HG03439 (cell line): ENCODE data around the gene UPB1.
"Not testable (repeated sequence)": the region's sequence is repeated elsewhere in the genome, so short reads cannot be mapped to it uniquely, and the experiment has no call there.

Experiments used
- ATAC-seq: cut with Tn5 transposase; IDR thresholded peaks from one replicate; pipeline ENCODE4 v1.9.1; 2021; ENCODE audit warnings: mild to moderate bottlenecking, moderate library complexity; ENCODE audit not compliant: unreplicated experiment

The UPB1 gene

GRCh38 chr22:24525416-24526037 lies 30.4 kb downstream of the UPB1 start:
- peak; percentile 67 for ATAC-seq

GRCh38 chr22:24526191-24526590 lies 31.1 kb downstream of the UPB1 start:
- ATAC-seq = no peak

- no peak for ATAC-seq
These were observed 34.8 kb downstream of the UPB1 start for GRCh38 chr22:24529898-24530297.

GRCh38 chr22:24530968-24531367 lies 35.8 kb downstream of the UPB1 start:
- not testable (repeated sequence) for ATAC-seq

GRCh38 chr22:24532075-24532474 lies 36.9 kb downstream of the UPB1 start:
- no peak for ATAC-seq

GRCh38 chr22:24535348-24535747 lies 40.2 kb downstream of the UPB1 start:
- ATAC-seq = no peak

GRCh38 chr22:24536089-24536488 lies 41.0 kb downstream of the UPB1 start:
- no peak for ATAC-seq

GRCh38 chr22:24540470-24540869 lies 45.3 kb downstream of the UPB1 start:
- ATAC-seq = no peak

- ATAC-seq = no peak
These were observed 46.8 kb downstream of the UPB1 start for GRCh38 chr22:24541681-24542515.

- ATAC-seq = no peak
These were observed 47.5 kb downstream of the UPB1 start for GRCh38 chr22:24542641-24543040.

GRCh38 chr22:24543185-24543601 lies 48.1 kb downstream of the UPB1 start:
- ATAC-seq = no peak

GRCh38 chr22:24543679-24544243 lies 48.6 kb downstream of the UPB1 start:
- no peak for ATAC-seq

GRCh38 chr22:24548812-24549211 lies 53.7 kb downstream of the UPB1 start:
- ATAC-seq = no peak

GRCh38 chr22:24550028-24550901 lies 55.1 kb downstream of the UPB1 start:
- ATAC-seq = no peak

- ATAC-seq = no peak
These were observed 55.8 kb downstream of the UPB1 start for GRCh38 chr22:24550902-24551435.

GRCh38 chr22:24552503-24553286 lies 57.6 kb downstream of the UPB1 start:
- ATAC-seq = not testable (repeated sequence)

GRCh38 chr22:24553597-24554312 lies 58.6 kb downstream of the UPB1 start:
- ATAC-seq = no peak

GRCh38 chr22:24554313-24555164 lies 59.4 kb downstream of the UPB1 start, which contains the start of gene GUCD1:
TSS of gene GUCD1 (minus strand) at chr22:24555138. CDS start at chr22:24554991, 147 bp downstream.
- peak; percentile 1 for ATAC-seq
